HG02840 (cell line): ENCODE results near the gene ENTPD2.

Experiments used
- ATAC-seq: cut with Tn5 transposase; IDR thresholded peaks from one replicate; pipeline ENCODE4 v1.9.1; 2021; ENCODE audit warnings: mild to moderate bottlenecking, moderate library complexity, moderate number of reproducible peaks; ENCODE audit not compliant: unreplicated experiment, low FRiP score

Gene ENTPD2

DNA sequence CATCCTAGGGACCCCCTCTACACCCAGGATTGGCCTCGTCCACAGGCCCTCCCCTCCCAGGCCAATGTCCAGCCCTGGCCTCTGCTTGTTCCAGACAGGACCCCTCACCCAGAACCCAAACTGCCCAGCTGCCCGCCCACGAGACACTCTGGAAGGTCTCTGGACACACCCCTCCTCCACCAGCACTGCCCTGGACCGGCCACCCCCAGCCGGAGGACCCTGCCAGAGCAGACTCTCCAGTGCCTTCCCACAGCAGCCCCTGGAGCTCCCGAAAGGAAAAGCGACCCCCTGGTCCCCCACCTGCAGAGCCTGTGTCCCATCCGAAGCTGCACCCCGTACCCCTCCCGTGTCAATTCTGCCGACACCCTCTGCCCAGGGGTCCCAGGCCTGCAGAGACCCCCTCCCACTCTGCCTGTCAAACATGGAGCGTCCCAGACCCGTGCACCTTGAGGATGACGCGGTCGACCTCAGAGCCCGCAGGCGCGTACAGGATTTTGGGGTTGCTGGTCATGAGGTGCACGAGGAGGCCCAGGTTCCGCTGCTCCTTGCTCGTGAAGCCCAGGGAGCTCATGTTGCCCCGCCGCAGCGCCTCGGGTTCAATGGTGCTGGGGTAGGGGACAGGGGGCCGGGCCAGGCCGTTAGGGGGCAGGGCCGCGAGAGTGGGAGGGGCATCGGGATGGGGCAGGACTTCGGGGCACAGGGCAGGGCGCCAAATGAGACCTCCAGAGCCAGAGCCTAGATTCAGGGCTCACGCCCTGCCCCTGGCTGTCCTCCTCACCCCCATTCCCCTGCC lies 33.8 kb downstream of the ENTPD2 start:
- no peak for ATAC-seq

DNA sequence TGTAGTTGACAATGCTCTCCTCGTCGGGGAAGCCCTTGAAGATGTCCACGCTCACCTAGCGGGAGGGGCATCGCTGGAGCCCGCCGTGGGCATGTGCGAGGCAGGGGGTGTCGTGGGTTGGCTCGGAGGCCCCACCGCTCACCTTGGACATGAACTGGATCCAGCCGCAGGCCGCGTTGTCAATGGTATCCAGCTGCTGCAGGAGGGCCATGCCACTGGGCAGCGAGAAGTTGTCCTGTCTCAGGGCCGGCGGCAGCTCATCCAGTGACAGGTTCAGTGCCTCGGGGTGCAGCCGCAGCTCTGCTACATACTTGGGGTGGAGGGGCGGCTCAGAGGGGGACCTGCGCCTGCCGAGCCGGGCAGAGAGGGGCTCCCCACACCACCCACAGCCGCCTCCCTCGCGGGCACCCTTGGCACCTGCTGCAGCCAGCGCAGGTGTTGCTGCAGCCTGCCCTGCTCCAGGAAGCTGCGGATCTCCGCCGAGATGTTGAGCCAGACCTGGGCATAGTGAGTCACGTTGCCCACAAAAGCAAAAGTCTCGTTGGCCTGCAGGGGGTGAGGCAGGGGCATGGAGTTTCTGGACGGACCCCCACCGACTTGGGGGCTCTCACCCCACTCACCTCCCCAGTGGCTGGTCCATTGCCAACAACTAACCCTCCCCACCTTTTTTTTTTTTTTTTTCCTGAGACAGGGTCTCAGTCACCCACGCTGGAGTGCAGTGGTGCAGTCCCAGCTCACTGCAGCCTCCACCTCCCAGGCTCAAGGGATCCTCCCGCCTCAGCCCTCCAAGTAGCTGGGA lies 34.9 kb downstream of the ENTPD2 start:
- ATAC-seq, result no peak

DNA sequence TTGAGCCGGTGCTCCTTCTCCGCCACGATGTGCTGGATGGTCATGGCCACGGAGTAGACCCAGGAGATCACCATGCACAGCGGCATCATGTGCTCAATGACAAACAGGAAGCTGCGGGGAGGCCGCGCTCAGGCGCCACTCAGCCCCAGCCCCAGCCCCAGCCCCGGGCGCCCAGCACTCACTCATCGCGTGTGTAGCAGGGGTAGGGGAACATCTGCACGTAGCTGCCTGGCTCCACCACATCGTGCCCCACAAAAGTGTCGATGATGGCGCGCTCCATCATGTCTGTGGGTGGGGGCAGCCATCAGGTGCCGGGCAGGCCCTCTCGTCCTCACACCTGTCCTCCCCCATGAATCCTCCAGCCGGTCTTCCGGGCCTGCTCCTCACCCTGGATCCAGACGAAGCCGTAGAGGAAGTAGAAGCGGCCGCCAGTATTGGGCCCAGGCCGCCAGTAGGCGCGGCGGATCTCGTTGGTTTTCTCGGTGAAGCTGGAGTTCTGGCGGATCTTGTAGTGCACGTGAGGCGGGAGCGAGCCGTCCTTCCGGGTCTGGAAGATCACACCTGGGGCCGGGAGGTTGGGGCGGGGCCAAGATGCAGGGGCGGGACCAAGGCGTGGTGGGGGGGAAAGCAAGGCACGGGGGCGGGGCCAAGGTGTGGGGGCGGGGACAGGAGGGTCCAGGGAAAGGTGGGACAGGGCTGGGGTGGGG lies 35.9 kb downstream of the ENTPD2 start:
- no peak for ATAC-seq

DNA sequence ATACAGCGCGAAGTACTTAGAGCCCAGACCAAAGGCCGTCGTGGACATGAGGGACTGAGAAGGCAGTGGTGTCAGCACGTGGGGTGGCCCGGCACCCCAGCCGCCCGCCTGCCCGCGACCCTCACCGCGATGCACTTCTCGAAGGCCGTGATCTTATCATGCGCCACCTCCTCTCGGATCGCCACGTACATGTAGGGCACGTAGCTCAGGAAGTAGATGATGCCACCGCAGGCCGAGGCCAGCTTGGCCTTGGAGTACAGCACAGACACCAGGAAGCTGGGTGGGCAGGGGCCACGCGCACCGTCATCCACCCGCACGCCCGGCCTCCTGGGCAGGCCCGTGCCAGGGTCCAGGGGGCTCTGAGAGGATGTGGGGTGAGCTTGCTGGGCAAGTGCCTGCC lies 36.8 kb downstream of the ENTPD2 start:
- ATAC-seq, result no peak

DNA sequence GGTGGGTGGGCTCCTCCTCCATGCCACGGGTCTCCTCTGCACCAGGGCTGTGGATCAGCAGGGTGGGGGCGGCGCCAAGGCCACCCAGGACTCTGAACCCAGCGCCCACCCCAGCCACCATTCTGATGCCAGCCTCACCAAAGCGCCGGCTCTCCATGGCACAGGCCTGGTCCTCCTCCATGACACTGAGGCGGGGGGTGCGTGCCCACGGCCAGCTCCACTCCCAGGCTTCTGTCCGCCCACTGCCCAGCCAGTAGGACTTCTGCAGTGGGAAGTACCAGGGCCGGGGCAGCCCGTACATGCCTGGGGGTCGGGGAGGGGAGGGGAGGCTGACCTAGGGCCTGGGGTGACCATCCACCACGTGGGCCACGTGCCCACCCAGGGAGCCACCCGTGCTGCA lies 37.4 kb downstream of the ENTPD2 start:
- no peak for ATAC-seq

DNA sequence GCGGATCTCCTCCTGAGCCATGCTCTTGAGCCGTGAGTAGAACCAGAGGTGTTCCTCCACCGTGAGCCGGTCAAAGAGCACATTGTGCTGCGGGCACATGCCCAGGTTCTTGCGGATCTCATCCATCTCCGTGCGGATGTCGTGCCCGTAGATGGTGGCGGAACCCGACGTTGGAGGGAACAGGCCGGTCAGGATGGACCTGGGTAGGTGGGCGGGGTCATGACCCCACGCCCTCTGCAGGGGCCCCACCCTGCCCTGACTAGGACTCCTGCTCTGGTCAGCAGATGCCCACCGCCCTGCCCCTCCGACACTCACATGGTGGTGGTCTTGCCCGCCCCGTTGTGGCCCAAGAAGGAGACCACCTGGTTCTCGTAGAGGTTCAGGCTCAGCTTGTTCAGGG lies 37.9 kb downstream of the ENTPD2 start:
- no peak for ATAC-seq

DNA sequence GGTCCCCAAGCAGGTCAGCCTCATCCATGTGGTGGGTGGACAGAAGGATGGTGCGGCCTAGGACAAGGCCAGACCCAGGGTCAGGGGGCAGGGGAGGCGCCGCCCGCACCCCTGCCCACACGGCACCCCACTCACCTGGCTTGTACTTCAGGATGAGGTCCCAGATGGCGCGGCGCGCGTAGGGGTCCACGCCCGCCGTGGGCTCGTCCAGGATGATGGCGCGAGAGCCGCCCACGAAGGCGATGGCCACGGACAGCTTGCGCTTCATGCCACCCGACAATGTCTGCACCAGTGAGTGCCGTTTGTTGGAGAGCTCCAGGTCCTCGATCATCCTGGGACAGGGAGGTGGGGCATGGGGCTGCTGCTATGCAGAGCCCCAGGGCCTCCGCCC lies 38.3 kb downstream of the ENTPD2 start:
- no peak for ATAC-seq

DNA sequence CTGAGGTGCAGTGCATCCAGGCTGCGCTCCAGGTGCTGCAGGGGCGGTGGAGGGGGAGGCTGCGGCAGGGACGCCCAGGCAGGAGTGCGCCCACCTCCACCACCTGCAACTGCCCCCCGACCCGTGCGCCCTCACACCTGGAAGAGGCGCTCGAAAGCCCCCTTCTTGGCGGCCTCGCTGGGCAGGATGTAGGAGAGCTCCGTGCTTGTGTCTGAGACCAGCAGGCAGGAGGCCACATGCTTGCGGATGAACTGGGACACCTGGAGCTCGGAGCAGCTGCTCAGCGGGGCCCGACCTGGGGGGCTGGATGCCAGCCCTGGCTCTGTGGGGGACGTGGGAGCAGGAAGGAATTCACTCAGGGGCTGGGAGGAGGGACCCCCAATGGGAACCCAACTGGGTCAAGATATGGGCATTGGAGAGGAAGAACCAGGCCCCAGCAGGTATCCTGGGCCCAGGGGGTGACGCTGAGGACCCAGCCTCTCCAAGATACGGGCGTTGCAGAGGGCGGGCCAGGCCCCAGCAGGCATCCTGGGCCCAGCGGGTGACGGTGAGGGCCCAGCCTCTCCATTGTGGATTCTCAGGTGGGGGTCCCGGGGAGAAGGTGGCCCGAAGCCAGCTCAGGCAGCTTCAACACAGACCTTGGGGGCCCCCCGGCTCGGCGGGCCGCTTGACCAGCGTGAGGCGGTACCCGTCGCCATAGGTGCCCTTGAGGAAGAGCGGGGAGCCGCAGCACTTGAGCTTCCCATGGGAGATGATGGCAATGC lies 38.9 kb downstream of the ENTPD2 start:
- ATAC-seq, result no peak

DNA sequence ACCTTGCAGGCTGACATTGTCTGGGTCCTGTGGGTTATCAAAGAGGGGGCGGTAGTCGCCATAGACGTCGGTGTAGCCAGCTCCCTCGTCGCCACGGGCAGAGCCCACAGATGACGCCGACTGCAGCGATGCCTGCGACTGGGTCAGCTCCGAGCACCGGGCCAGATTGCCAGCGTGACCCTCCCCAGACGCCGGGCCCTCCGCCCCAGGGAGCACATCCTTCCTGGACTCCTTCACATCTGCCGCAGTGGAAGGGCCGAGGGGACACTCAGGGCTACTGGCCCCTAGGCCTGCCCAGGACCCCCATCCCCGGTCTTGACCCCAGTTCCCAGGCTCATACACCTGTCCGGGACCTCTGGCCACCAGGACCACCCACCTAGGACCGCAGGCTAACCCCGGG lies 39.7 kb downstream of the ENTPD2 start:
- no peak for ATAC-seq

DNA sequence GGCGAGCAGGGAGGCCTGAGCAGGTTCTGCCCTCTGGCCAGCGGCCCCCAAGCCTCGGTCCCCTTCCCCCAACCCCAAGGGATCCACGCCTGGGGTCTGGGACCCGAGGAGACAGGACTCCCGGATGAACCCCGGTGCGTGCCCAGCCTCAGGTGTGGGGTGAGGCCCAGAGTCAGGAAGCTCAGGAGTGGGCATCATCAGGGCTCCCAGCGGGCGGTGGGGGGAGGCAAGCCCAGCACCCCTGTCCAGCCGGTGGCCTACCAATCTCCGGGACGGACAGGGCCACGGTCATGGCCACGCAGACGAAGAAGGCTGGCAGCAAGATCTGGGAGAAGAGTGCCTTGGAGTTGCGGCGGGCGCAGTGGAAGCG lies 40.3 kb downstream of the ENTPD2 start:
- ATAC-seq, result no peak

DNA sequence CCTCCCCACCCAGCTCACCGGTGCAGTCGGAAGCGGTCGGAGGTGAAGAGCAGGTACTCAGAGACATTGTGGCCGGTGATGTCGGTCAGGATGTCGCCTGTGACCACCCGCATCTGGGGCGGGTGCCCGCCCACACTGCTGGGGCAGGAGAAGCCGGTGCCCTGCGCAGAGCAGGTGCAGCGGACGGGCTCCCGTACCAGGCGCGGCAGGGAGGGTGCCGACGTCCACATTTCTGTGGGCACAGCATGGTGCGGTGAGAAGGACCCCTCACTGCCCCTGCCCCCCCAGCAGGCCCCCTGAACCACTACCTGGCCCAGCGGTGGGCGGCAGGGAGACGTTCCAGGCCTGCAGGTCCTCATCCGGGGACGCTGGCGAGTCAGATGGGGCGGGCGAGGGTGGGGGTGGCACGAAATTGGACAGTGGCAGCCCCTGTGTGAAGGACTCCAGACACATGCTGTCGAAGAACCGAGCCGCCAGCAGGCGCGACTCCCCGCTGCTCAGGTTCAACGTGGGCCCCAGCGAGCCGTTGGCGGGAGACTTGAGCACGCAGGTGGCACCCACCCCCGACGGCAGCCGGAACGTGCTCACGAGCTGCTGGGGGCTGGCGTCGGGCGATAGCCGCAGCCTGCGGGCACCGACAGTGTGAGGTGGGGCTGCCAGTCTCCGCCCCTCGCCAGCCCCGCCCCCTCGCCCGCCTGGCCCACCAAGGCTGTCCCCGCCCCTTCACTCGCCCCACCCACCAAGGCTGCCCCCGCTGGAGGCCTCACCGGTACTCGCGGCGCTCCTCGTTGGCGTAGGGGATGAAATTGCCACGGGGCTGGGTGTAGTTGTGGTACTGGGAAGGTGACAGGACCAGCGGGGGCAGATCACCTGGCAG lies 40.9 kb downstream of the ENTPD2 start:
- no peak for ATAC-seq

DNA sequence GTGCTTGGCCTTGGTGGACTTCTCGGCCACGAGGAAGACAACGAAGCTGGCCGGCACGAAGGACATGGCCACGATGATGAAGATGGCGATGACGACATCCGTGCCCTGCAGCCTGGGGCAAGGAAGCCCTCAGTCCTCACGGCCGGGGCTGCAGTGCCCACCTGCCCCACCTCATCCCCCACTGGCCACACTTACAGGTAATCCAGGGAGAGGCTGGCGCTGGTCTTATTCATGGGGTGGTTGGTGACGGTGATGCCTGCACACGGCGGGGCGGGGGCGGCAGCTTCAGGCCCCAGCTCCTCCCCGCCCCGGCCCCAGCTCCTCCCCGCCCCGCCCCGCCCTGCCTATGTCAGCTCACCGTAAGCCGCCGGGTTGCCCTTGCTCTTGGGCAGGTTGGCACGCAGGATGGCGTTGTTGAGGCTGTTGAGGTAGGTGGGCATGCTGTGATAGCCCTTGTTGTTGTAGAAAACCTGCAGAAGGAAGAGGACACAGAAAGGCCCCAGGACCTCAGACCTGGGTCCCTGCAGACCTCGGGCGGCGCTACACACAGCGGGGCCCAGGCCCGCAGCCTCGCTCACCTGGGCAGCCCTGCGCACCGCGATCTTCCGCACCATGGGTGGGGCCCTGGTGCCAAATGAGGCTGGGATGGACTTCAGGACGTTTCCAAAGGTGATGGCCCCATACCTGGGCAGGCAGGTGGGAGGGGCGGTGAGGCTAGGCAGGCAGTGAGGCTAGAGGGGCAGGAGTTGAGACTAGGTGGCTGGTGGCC lies 41.8 kb downstream of the ENTPD2 start:
- ATAC-seq, result no peak

DNA sequence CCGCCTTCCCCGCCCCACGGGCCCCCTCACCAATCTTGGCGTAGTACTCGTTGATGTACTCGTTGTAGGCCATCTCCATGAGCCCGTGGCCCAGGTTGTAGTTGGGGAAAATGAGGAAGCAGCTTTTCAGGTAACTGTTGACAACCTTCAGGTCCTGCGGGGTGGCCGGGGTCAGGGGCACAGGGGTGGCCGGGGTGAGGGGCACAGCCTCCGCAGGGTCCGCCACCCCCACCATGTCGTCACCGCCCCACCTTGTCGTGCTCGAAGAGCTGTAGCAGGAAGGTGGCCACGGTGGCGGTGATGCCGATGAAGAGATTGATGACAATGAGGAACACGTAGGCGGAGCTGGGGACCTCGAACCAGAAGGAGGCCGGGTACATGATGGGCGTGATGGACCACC lies 42.7 kb downstream of the ENTPD2 start:
- no peak for ATAC-seq

DNA sequence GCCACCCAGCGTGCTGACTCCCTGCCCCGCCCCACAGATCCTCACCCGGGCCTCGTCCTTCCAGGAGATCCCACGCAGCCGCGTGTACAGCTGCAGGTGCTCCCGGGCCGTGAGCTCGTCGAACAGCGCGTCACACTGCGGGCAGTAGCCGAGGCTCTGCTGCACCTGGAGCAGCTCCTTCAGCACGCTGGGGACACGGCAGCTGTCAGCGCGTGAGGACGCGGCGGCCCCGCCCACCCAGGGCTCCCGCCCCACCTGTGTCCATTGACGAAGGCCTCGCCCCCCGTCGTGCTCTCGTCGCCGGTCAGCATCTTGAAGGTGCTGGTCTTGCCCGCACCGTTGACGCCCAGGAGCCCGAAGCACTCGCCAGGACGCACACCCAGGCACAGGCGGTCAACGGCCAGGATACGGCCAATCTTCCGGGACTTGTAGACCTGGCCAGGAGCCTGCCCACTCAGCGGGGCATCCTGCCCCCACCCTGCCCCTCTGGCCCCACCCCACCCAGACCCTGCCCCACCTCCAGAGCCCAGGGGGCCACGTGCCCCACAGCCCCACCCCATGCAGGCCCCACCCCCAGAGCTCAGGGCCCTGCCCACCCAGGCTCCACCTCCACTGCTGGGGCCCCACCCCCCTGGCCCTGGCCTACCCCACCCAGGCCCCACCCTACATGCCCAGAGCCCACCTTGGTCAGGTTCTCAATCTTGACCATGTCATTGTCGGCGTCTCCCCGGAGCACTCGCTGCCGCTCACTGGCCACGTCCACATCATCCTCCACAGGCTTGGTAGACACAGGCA lies 43.7 kb downstream of the ENTPD2 start:
- no peak for ATAC-seq

DNA sequence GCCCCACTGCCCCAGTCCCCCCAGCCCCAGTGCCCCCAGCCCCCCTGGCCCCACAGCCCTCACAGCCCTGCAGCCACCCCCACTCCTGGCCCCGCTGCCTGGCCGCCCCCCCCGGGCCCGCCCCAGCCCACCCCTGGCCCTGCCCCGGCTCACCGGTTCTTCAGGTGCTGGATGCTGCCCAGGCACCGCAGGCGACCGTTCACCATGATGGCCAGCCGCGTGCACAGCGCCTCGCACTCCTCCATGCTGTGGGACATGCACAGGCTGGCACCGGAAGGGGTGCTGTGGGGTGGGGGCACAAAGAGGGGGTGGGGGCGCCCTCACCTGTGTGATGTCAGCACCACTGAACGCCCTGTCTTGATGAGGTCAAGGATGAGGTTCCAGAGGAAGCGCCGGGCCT lies 44.6 kb downstream of the ENTPD2 start:
- ATAC-seq, result no peak

DNA sequence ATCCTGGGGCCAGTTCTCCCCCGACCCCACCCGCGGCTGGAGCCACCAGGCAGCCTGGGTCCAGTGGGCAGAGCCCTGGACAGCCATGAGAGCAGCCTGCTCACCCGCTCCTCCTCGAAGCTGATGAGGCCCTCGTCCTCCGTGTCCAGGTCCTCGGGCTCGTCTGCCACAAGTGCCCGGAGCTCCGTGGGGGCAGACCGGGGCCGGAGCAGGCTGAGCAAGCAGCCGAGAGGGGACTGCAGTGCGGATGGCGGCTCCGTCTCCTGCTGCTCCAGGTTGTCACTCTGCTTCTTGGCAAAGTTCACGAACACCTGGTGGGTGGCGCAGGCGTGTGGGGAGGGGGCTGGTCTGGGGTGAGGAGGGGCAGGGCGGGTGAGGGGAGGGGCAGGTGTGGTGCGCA lies 45.5 kb downstream of the ENTPD2 start:
- no peak for ATAC-seq

DNA sequence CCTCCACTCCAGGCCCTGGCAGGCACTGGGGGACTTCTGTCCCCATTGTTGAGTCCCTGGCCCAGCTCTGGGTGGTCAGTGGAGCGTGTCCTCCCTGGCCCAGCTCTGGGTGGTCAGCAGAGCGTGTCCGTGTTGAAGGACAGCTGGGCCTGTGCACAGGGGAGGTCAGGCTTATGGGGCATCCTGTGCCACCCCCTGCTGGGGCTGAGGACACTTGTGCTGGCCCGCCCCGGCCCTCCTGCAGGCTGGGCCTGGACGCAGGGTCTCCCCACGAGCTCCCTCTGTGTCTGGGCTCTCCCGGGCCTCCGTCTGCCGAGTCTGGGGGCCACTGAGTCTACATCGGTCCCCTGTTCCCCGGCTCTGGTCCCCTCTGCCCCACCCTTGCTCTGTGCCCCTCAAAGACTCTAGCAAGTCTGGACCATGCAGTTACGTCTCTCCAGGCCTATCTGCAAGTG lies 46.0 kb downstream of the ENTPD2 start:
- no peak for ATAC-seq
